WTC11 (cell line): Measurements from ENCODE around the gene PGBD5. TPM values are rescaled to one million over a fixed set of nuclear protein-coding genes. Genes with fewer than 3 reads are reported as not detected.
A peak's percentile ranks its signal among the peaks of the same experiment; 100 is the strongest.

Experiments used
- ATAC-seq: fragments of 200-7000 bp; cut with Tn5 transposase; 2 replicates; pipeline ENCODE4 v1.10.0; 2021; ENCODE audit warnings: mild to moderate bottlenecking, moderate library complexity
- CTCF ChIA-PET: fragments of 300-600 bp; sonication (Branson Sonifier 250); formaldehyde crosslinking; loops from one replicate; lab custom pipeline; 2021; ENCODE audit warnings: antibody characterized with exemption; lab: Charles Lee
- POLR2A ChIA-PET: fragments of 350-600 bp; sonication (Branson Sonifier 250); formaldehyde crosslinking; loops from one replicate; lab custom pipeline; 2021; ENCODE audit warnings: antibody characterized with exemption; lab: Charles Lee
- DNase-seq: peaks from one replicate; pipeline ENCODE4 v3.0.0; 2021; ENCODE audit warnings: low spot score
- H3K27ac Mint-ChIP-seq: 2 replicates; pipeline ENCODE4 v1.8.0; 2021; ENCODE audit warnings: mixed read lengths
- H3K27me3 Mint-ChIP-seq: 2 replicates; pipeline ENCODE4 v1.8.0; 2021; ENCODE audit warnings: low read depth, mild to moderate bottlenecking, moderate library complexity, mixed read lengths
- H3K36me3 Mint-ChIP-seq: 2 replicates; pipeline ENCODE4 v1.8.0; 2021; ENCODE audit warnings: mixed read lengths
- H3K4me1 Mint-ChIP-seq: 2 replicates; pipeline ENCODE4 v1.8.0; 2022; ENCODE audit warnings: mixed read lengths
- H3K4me3 Mint-ChIP-seq: 2 replicates; pipeline ENCODE4 v1.8.0; 2021; ENCODE audit warnings: mild to moderate bottlenecking, moderate library complexity, mixed read lengths
- H3K9me3 Mint-ChIP-seq: 2 replicates; pipeline ENCODE4 v1.8.0; 2021; ENCODE audit warnings: mixed read lengths
- AFF4 ChIP-seq: sonication (generic); formaldehyde crosslinking; IDR thresholded peaks from 2 replicates; pipeline ENCODE4 v1.8.1; 2023; ENCODE audit warnings: mild to moderate bottlenecking, missing genetic modification reagents, borderline replicate concordance
- CTCF ChIP-seq: fragments of 200-600 bp; IDR thresholded peaks from 2 replicates; pipeline ENCODE4 v1.8.0; 2022; ENCODE audit warnings: antibody characterized with exemption
- E2F1 ChIP-seq: sonication (generic); formaldehyde crosslinking; IDR thresholded peaks from 2 replicates; pipeline ENCODE4 v1.8.0; 2022; ENCODE audit warnings: mild to moderate bottlenecking, missing genetic modification reagents
- NFYB ChIP-seq: sonication (generic); formaldehyde crosslinking; conservative IDR thresholded peaks from 2 replicates; pipeline ENCODE4 v1.8.0; 2022; ENCODE audit warnings: low read depth, missing genetic modification reagents
- NR2C2 ChIP-seq: sonication (generic); formaldehyde crosslinking; IDR thresholded peaks from 2 replicates; pipeline ENCODE4 v1.8.0; 2022; ENCODE audit warnings: mild to moderate bottlenecking, missing genetic modification reagents
- PREB ChIP-seq: sonication (generic); formaldehyde crosslinking; IDR thresholded peaks from 2 replicates; pipeline ENCODE4 v1.8.1; 2022; ENCODE audit warnings: mild to moderate bottlenecking, missing genetic modification reagents, moderate library complexity, borderline replicate concordance
- TEAD1 ChIP-seq: sonication (generic); formaldehyde crosslinking; IDR thresholded peaks from 2 replicates; pipeline ENCODE4 v1.8.0; 2022; ENCODE audit warnings: mild to moderate bottlenecking, missing genetic modification reagents
- TEAD4 ChIP-seq: sonication (generic); formaldehyde crosslinking; IDR thresholded peaks from 2 replicates; pipeline ENCODE4 v1.8.0; 2022; ENCODE audit warnings: mild to moderate bottlenecking, missing genetic modification reagents
- USF1 ChIP-seq: sonication (generic); formaldehyde crosslinking; IDR thresholded peaks from 2 replicates; pipeline ENCODE4 v1.8.0; 2022; ENCODE audit warnings: mild to moderate bottlenecking, missing genetic modification reagents
- ZNF121 ChIP-seq: sonication (generic); formaldehyde crosslinking; IDR thresholded peaks from 2 replicates; pipeline ENCODE4 v1.8.0; 2023; ENCODE audit warnings: missing genetic modification reagents
- ZNF219 ChIP-seq: sonication (generic); formaldehyde crosslinking; IDR thresholded peaks from 2 replicates; pipeline ENCODE4 v1.8.0; 2023; ENCODE audit warnings: missing genetic modification reagents, mild to moderate bottlenecking, borderline replicate concordance
- ZNF263 ChIP-seq: sonication (generic); formaldehyde crosslinking; IDR thresholded peaks from 2 replicates; pipeline ENCODE4 v1.8.1; 2022; ENCODE audit warnings: low read depth, mild to moderate bottlenecking, moderate library complexity, missing genetic modification reagents
- ZNF281 ChIP-seq: sonication (generic); formaldehyde crosslinking; IDR thresholded peaks from 2 replicates; pipeline ENCODE4 v1.8.0; 2023; ENCODE audit warnings: mild to moderate bottlenecking, missing genetic modification reagents
- ZNF671 ChIP-seq: fragments of 250-450 bp; sonication (Bioruptor Pico); IDR thresholded peaks from 2 replicates; pipeline ENCODE4 v1.8.0; 2021; ENCODE audit warnings: mild to moderate bottlenecking
- total RNA-seq: library from RNA; stranded (reverse); gene quantifications from 3 replicates; pipeline ENCODE4 v1.2.3, GENCODE V29; 2021

PGBD5 gene
- total RNA-seq, 1 experiment from 2014 or later: 23.8 TPM

GRCh38 chr1:230381585-230381984 lies 44.5 kb downstream of the PGBD5 start:
- Mint-ChIP-seq H3K4me3 (no peak overlapping the region), H3K36me3 (peaks cover 27% of the 10 kb centered on the region), H3K27ac (peak overlapping the region; percentile 84), H3K27me3 (no peaks in the 10 kb centered on the region; the same call in 1 of the 2 replicates), H3K4me1 (peaks cover 30% of the 10 kb centered on the region), H3K9me3 (peaks cover 12% of the 10 kb centered on the region)
- POLR2A ChIA-PET: interaction anchor here (1.1 kb wide), 1 partner anchor 45 kb away, joined by 3 read pairs; no protein-coding TSS in a partner anchor
- TF ChIP-seq USF1 (CRISPR knock-in tag) (no peak), ZNF121 (CRISPR knock-in tag) (no peak), CTCF (no peak), E2F1 (CRISPR knock-in tag) (no peak), PREB (CRISPR knock-in tag) (no peak), ZNF219 (CRISPR knock-in tag) (no peak), ZNF281 (CRISPR knock-in tag) (no peak), ZNF671 (no peak), NFYB (no peak), NR2C2 (CRISPR knock-in tag) (no peak), AFF4 (CRISPR knock-in tag) (no peak), ZNF263 (CRISPR knock-in tag) (no peak), TEAD1 (CRISPR knock-in tag) (no peak), TEAD4 (CRISPR knock-in tag) (no peak)
- peak; percentile 46 for ATAC-seq
- CTCF ChIA-PET: interaction anchor here (0.8 to 1.6 kb wide), 5 partner anchors 10 to 260 kb away, joined by 3 to 7 read pairs (median 4); no protein-coding TSS in a partner anchor
- no peak for DNase-seq
